Loucy (cell line): ENCODE measurements around the gene TTLL9.

Experiments used
- H2AFZ ChIP-seq: fragments of 200-600 bp; sonication (generic); 2 replicates; pipeline ENCODE4 v1.6.0; 2016; ENCODE audit warnings: antibody characterized with exemption, mild to moderate bottlenecking, low read length, moderate library complexity
- H3F3A ChIP-seq: fragments of 200-600 bp; 2 replicates; pipeline ENCODE4 v1.6.0; 2016; ENCODE audit warnings: antibody characterized with exemption, low read depth, mild to moderate bottlenecking
- H3K27me3 ChIP-seq: fragments of 200-600 bp; sonication (generic); 2 replicates; pipeline ENCODE4 v1.6.1; 2014; ENCODE audit warnings: low read length, mild to moderate bottlenecking; ENCODE audit not compliant: insufficient read depth, poor library complexity, severe bottlenecking
- H3K36me3 ChIP-seq: fragments of 200-600 bp; sonication (generic); 2 replicates; pipeline ENCODE4 v1.6.1; 2016; ENCODE audit warnings: low read length; ENCODE audit not compliant: insufficient read depth
- H3K4me1 ChIP-seq: fragments of 200-600 bp; sonication (generic); 2 replicates; pipeline ENCODE4 v1.5.1; 2014; ENCODE audit warnings: low read length, mild to moderate bottlenecking; ENCODE audit not compliant: insufficient read depth, poor library complexity, severe bottlenecking
- H3K4me2 ChIP-seq: fragments of 200-600 bp; sonication (generic); 2 replicates; pipeline ENCODE4 v1.6.0; 2014; ENCODE audit warnings: antibody characterized with exemption, low read length, low read depth, mild to moderate bottlenecking; ENCODE audit not compliant: poor library complexity, severe bottlenecking
- H3K4me3 ChIP-seq: fragments of 200-600 bp; sonication (generic); 2 replicates; pipeline ENCODE4 v1.5.1; 2014; ENCODE audit warnings: low read length, mild to moderate bottlenecking, mixed read lengths; ENCODE audit not compliant: poor library complexity, severe bottlenecking
- H3K79me2 ChIP-seq: fragments of 200-600 bp; sonication (generic); 2 replicates; pipeline ENCODE4 v1.6.1; 2014; ENCODE audit warnings: low read length; ENCODE audit not compliant: insufficient read depth
- H3K9ac ChIP-seq: fragments of 200-600 bp; sonication (generic); 2 replicates; pipeline ENCODE4 v1.6.0; 2014; ENCODE audit warnings: mild to moderate bottlenecking, low read depth, low read length, moderate library complexity; ENCODE audit not compliant: poor library complexity, severe bottlenecking
- H3K9me2 ChIP-seq: fragments of 200-600 bp; sonication (generic); replicated peaks from 2 replicates; pipeline ENCODE4 v1.6.1; 2016; ENCODE audit warnings: low read depth, low read length, mixed read lengths
- H3K9me3 ChIP-seq: fragments of 200-600 bp; sonication (generic); 2 replicates; pipeline ENCODE4 v1.6.1; 2014; ENCODE audit warnings: mild to moderate bottlenecking, antibody characterized with exemption, low read length, low read depth; ENCODE audit not compliant: insufficient read depth
- H4K20me1 ChIP-seq: fragments of 200-600 bp; sonication (generic); 2 replicates; pipeline ENCODE4 v1.6.0; 2014; ENCODE audit warnings: antibody characterized with exemption, low read length, mild to moderate bottlenecking; ENCODE audit not compliant: insufficient read depth, poor library complexity, severe bottlenecking
- EZH2phosphoT487 ChIP-seq: fragments of 200-600 bp; IDR thresholded peaks from 2 replicates; pipeline ENCODE4 v1.6.1; 2018; ENCODE audit warnings: antibody characterized with exemption, mild to moderate bottlenecking, moderate library complexity, borderline replicate concordance
- TF ChIP-seq, protein P1 (sequence below): fragments of 200-600 bp; sonication (generic); conservative IDR thresholded peaks from 2 replicates; pipeline ENCODE4 v1.5.1; 2014; ENCODE audit warnings: mild to moderate bottlenecking, antibody characterized with exemption, low read length

Gene TTLL9

DNA sequence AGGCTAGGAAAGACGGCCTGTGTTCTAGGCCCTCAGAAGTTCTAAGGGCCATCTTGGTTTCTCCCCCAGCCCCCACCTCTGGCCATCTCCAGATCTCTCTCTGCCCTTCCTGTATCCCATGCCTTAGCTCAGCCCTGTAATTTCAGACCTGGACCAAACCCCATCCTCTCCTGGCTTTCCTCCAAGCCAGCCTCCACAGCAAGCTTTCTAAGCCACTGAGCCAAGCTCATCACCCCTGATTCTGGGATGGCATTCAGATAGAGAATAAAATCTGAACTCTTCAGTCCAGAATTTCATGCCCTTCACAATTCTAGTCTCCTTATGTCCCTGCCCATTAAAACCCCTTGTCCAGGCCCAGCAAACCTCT lies 120.9 kb downstream of the TTLL9 start:
- no peak overlapping the region for H3K4me2 ChIP-seq
- H3F3A ChIP-seq, result no peaks in the 10 kb centered on the region
- no peak overlapping the region for H3K9ac ChIP-seq
- H3K4me1 ChIP-seq, result no peaks in the 10 kb centered on the region
- H3K36me3 ChIP-seq, result no peaks in the 10 kb centered on the region
- no peak overlapping the region for H2AFZ ChIP-seq
- no peaks in the 10 kb centered on the region for H3K79me2 ChIP-seq
- no peak for TF ChIP-seq EZH2phosphoT487
- TF ChIP-seq, protein P1, sequence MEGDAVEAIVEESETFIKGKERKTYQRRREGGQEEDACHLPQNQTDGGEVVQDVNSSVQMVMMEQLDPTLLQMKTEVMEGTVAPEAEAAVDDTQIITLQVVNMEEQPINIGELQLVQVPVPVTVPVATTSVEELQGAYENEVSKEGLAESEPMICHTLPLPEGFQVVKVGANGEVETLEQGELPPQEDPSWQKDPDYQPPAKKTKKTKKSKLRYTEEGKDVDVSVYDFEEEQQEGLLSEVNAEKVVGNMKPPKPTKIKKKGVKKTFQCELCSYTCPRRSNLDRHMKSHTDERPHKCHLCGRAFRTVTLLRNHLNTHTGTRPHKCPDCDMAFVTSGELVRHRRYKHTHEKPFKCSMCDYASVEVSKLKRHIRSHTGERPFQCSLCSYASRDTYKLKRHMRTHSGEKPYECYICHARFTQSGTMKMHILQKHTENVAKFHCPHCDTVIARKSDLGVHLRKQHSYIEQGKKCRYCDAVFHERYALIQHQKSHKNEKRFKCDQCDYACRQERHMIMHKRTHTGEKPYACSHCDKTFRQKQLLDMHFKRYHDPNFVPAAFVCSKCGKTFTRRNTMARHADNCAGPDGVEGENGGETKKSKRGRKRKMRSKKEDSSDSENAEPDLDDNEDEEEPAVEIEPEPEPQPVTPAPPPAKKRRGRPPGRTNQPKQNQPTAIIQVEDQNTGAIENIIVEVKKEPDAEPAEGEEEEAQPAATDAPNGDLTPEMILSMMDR, result no peak
- no peak overlapping the region for H3K4me3 ChIP-seq
- H3K27me3 ChIP-seq, result no peaks in the 10 kb centered on the region
- no peaks in the 10 kb centered on the region for H3K9me3 ChIP-seq
- H3K9me2 ChIP-seq, result no peaks in the 10 kb centered on the region
- H4K20me1 ChIP-seq, result no peaks in the 10 kb centered on the region

DNA sequence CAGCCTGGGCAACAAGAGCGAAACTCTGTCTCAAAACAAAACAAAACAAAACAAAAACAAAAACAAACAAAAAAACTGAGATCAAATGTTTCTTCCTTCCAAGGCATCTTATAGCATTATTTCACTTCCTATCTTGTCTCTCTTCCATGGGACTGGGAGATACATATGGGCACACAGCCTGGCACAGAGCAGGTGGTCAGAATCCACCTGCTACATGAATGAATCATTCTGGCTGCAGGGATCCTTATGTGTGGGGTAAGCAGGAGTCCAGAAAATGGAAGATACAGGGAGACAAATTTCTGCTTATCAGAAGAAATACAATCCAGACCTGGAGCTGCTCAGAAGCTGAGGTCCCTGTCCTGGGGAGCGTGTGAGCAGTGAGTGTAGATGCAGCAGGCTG lies 121.7 kb downstream of the TTLL9 start:
- H3K4me2 ChIP-seq, result no peak overlapping the region
- no peaks in the 10 kb centered on the region for H3K36me3 ChIP-seq
- no peak overlapping the region for H2AFZ ChIP-seq
- H3K27me3 ChIP-seq, result no peaks in the 10 kb centered on the region
- H3K9me3 ChIP-seq, result no peaks in the 10 kb centered on the region
- H4K20me1 ChIP-seq, result no peaks in the 10 kb centered on the region
- H3K4me1 ChIP-seq, result no peaks in the 10 kb centered on the region
- TF ChIP-seq, protein P1, result no peak
- TF ChIP-seq EZH2phosphoT487, result no peak
- no peaks in the 10 kb centered on the region for H3K79me2 ChIP-seq
- no peaks in the 10 kb centered on the region for H3F3A ChIP-seq
- H3K4me3 ChIP-seq, result no peak overlapping the region
- no peak overlapping the region for H3K9ac ChIP-seq
- no peaks in the 10 kb centered on the region for H3K9me2 ChIP-seq
